H9 (cell line): ENCODE measurements around the gene ASB16. TPM values are rescaled to one million over a fixed set of nuclear protein-coding genes. Genes with fewer than 3 reads are reported as not detected.

Experiments used
- DNase-seq: peaks from one replicate; pipeline ENCODE4 v3.0.0-alpha.2; 2017
- H2AFZ ChIP-seq: one replicate; pipeline ENCODE4 v1.6.1; 2013; ENCODE audit warnings: mild to moderate bottlenecking, low read length, control low read depth, moderate library complexity
- H2AK5ac ChIP-seq: 2 replicates; pipeline ENCODE4 v1.6.1; 2013; ENCODE audit warnings: low read length, control low read depth, mixed read lengths; ENCODE audit not compliant: insufficient read length
- H2BK120ac ChIP-seq: one replicate; pipeline ENCODE4 v1.6.1; 2013; ENCODE audit warnings: low read depth, mild to moderate bottlenecking, low read length, control low read depth, inconsistent platforms; ENCODE audit not compliant: poor library complexity, severe bottlenecking
- H2BK12ac ChIP-seq: 2 replicates; pipeline ENCODE4 v1.6.1; 2013; ENCODE audit warnings: low read length, control low read depth, mixed read lengths, low read depth; ENCODE audit not compliant: insufficient read length
- H2BK15ac ChIP-seq: 2 replicates; pipeline ENCODE4 v1.6.1; 2013; ENCODE audit warnings: low read depth, low read length, control low read depth
- H2BK20ac ChIP-seq: one replicate; pipeline ENCODE4 v1.6.1; 2013; ENCODE audit warnings: low read depth, mild to moderate bottlenecking, low read length, control low read depth, inconsistent platforms; ENCODE audit not compliant: poor library complexity, severe bottlenecking
- H2BK5ac ChIP-seq: 2 replicates; pipeline ENCODE4 v1.6.1; 2013; ENCODE audit warnings: low read length, control low read depth, mixed read lengths; ENCODE audit not compliant: insufficient read length
- H3K14ac ChIP-seq: 2 replicates; pipeline ENCODE4 v1.6.1; 2013; ENCODE audit warnings: low read length, control low read depth; ENCODE audit not compliant: insufficient read depth
- H3K18ac ChIP-seq: 2 replicates; pipeline ENCODE4 v1.6.1; 2013; ENCODE audit warnings: low read depth, mild to moderate bottlenecking, mixed read lengths, low read length, control low read depth; ENCODE audit not compliant: insufficient read length
- H3K23ac ChIP-seq: 2 replicates; pipeline ENCODE4 v1.6.1; 2013; ENCODE audit warnings: low read length, control low read depth, mixed read lengths, low read depth; ENCODE audit not compliant: insufficient read length
- H3K23me2 ChIP-seq: 2 replicates; pipeline ENCODE4 v1.6.1; 2013; ENCODE audit warnings: low read depth, mild to moderate bottlenecking, mixed read lengths, low read length, control low read depth; ENCODE audit not compliant: insufficient read length, poor library complexity, severe bottlenecking
- H3K27ac ChIP-seq: 2 replicates; pipeline ENCODE4 v1.5.1; 2013; ENCODE audit warnings: low read length, control low read depth, mixed read lengths, low read depth; ENCODE audit not compliant: insufficient read length
- H3K27me3 ChIP-seq: 2 replicates; pipeline ENCODE4 v1.6.1; 2013; ENCODE audit warnings: low read length, control low read depth, inconsistent platforms; ENCODE audit not compliant: insufficient read depth
- H3K4ac ChIP-seq: 2 replicates; pipeline ENCODE4 v1.6.1; 2013; ENCODE audit warnings: low read depth, mild to moderate bottlenecking, control low read depth, inconsistent platforms, low read length, moderate library complexity
- H3K4me1 ChIP-seq: 2 replicates; pipeline ENCODE4 v1.6.1; 2013; ENCODE audit warnings: low read length, control low read depth, inconsistent platforms; ENCODE audit not compliant: insufficient read depth
- H3K4me2 ChIP-seq: 2 replicates; pipeline ENCODE4 v1.6.1; 2013; ENCODE audit warnings: low read length, control low read depth, mixed read lengths; ENCODE audit not compliant: insufficient read length, insufficient read depth
- H3K56ac ChIP-seq: 2 replicates; pipeline ENCODE4 v1.6.1; 2013; ENCODE audit warnings: low read depth, mild to moderate bottlenecking, mixed read lengths, low read length, control low read depth; ENCODE audit not compliant: insufficient read length
- H3K79me1 ChIP-seq: 2 replicates; pipeline ENCODE4 v1.6.1; 2013; ENCODE audit warnings: low read depth, mild to moderate bottlenecking, moderate library complexity, low read length, control low read depth, inconsistent platforms; ENCODE audit not compliant: insufficient read depth, poor library complexity, severe bottlenecking
- H3K79me2 ChIP-seq: 2 replicates; pipeline ENCODE4 v1.6.1; 2013; ENCODE audit warnings: low read length, control low read depth, inconsistent platforms; ENCODE audit not compliant: insufficient read depth
- H3K9ac ChIP-seq: 2 replicates; pipeline ENCODE4 v1.6.1; 2013; ENCODE audit warnings: low read length, control low read depth, mixed read lengths; ENCODE audit not compliant: insufficient read length; ENCODE audit errors: extremely low read depth
- H3K9me3 ChIP-seq: one replicate; pipeline ENCODE4 v1.6.1; 2013; ENCODE audit warnings: low read depth, low read length, inconsistent platforms; ENCODE audit not compliant: control insufficient read depth
- H3T11ph ChIP-seq: one replicate; pipeline ENCODE4 v1.6.1; 2013; ENCODE audit warnings: mild to moderate bottlenecking, low read length, control low read depth, inconsistent platforms
- H4K20me1 ChIP-seq: one replicate; pipeline ENCODE4 v1.6.1; 2013; ENCODE audit not compliant: control insufficient read depth, insufficient read length, insufficient read depth
- H4K5ac ChIP-seq: 2 replicates; pipeline ENCODE4 v1.6.1; 2013; ENCODE audit warnings: low read depth, mild to moderate bottlenecking, mixed read lengths, low read length, control low read depth; ENCODE audit not compliant: insufficient read length
- H4K8ac ChIP-seq: replicated peaks from 2 replicates; pipeline ENCODE4 v1.6.1; 2013; ENCODE audit warnings: low read length, control low read depth, mixed read lengths, low read depth; ENCODE audit not compliant: insufficient read length
- H4K91ac ChIP-seq: 2 replicates; pipeline ENCODE4 v1.6.1; 2013; ENCODE audit warnings: low read depth, mild to moderate bottlenecking, moderate library complexity, mixed read lengths, low read length, control low read depth; ENCODE audit not compliant: insufficient read length
- H3K27ac Mint-ChIP-seq, 3 experiments: 2 replicates in 2 of 3; 3 replicates in 1 of 3; pipeline ENCODE4 v1.8.0; 2020 to 2021; ENCODE audit warnings: mixed read lengths in 3 of 3, mild to moderate bottlenecking in 1 of 3, moderate library complexity in 1 of 3
- H3K27me3 Mint-ChIP-seq: 2 replicates; pipeline ENCODE4 v1.8.0; 2021; ENCODE audit warnings: low read depth, mild to moderate bottlenecking, moderate library complexity, mixed read lengths
- H3K36me3 Mint-ChIP-seq, 3 experiments: 2 replicates in 2 of 3; 3 replicates in 1 of 3; pipeline ENCODE4 v1.8.0; 2020 to 2021; ENCODE audit warnings: low read depth in 3 of 3, mixed read lengths in 3 of 3; ENCODE audit not compliant: insufficient read depth in 1 of 3
- H3K4me1 Mint-ChIP-seq, 2 experiments: 2 replicates each; pipeline ENCODE4 v1.8.0; 2020; ENCODE audit warnings: mixed read lengths in 2 of 2
- H3K4me3 Mint-ChIP-seq, 2 experiments: 2 replicates in 1 of 2; 3 replicates in 1 of 2; pipeline ENCODE4 v1.8.0; 2020 to 2021; ENCODE audit warnings: mild to moderate bottlenecking in 2 of 2, mixed read lengths in 2 of 2, moderate library complexity in 1 of 2
- H3K9me3 Mint-ChIP-seq, 2 experiments: 2 replicates in 1 of 2; 3 replicates in 1 of 2; pipeline ENCODE4 v1.8.0; 2020; ENCODE audit warnings: mild to moderate bottlenecking in 2 of 2, mixed read lengths in 2 of 2, moderate library complexity in 1 of 2
- WGBS: extraction: QIAGEN DNeasy Blood & Tissue Kit; methylation state at CpG from one replicate; pipeline ENCODE4 v1.1.7; 2013; ENCODE audit warnings: missing lambda C conversion rate, low lambda C conversion rate, mixed read lengths; ENCODE audit not compliant: insufficient read length; ENCODE audit errors: extremely low coverage; 5-methylcytosine and 5-hydroxymethylcytosine counted together
- total RNA-seq: library from RNA; stranded (reverse); gene quantifications from 2 replicates; pipeline ENCODE4 v1.2.1, GENCODE V29; 2021
- TF ChIP-seq, protein P1 (sequence below): fragments of 200-600 bp; sonication (generic); conservative IDR thresholded peaks from 3 replicates; pipeline ENCODE4 v1.8.0; 2021; ENCODE audit warnings: antibody characterized with exemption, mild to moderate bottlenecking

Gene ASB16
- total RNA-seq, 1 experiment from 2014 or later: 0.90 TPM

DNA sequence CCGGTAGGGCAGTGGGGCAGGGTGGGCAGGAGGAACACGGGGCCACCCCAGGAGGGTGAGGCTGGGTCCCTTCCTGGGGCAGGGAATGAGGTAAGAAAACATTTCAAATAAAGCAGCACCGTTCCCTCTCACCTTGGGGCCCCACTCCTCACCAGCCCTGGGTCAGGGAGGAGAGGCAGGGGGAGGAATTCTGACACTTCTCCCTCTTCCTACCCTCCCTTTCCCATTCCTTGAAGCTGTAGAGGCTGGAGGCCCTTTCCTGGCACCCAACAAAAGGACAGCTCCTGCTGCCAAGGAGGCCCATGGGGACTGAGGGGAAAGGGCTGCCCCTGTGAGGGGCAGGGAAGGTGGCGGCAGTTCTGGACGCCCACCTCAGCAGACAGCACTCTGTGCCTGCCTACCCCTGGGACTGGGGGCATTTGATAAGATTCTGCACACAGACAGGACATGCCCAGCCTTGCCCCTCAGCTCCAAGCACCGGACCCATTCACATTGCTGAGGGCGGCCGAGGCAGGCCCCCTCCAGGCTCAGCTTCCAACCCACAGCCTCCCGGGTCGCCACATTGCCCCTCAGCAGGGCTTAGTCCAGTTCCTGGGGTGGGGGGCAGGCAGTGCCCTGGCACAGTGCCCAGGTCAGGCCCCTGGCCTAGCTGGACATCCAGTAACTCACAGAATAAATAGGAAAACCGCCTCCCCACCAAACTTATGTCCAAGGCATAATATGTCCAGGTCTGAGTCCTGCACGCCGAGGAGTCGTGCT lies 23.0 kb downstream of the ASB16 start:
- peaks cover 23 to 36% of the 10 kb centered on the region in 2 experiments for H3K4me1 Mint-ChIP-seq
- Histone ChIP-seq H3K9ac (no peak overlapping the region), H4K5ac (no peak overlapping the region), H3K18ac (no peak overlapping the region), H3K23me2 (peaks cover 5% of the 10 kb centered on the region), H3K4ac (no peak overlapping the region), H2BK120ac (no peak overlapping the region), H2BK12ac (no peak overlapping the region), H3K9me3 (no peaks in the 10 kb centered on the region), H4K8ac (no peak overlapping the region), H3K4me2 (no peak overlapping the region), H3K14ac (no peak overlapping the region), H3K4me1 (0 out of 2 replicates have a peak, but pooled peaks cover 2% of the 10 kb centered on the region), H3K27ac (no peak overlapping the region), H2AFZ (no peak overlapping the region), H4K91ac (no peak overlapping the region), H2BK20ac (no peak overlapping the region), H4K20me1 (no peaks in the 10 kb centered on the region), H3K79me1 (no peaks in the 10 kb centered on the region), H2BK5ac (no peak overlapping the region), H2AK5ac (no peak overlapping the region), H3K27me3 (no peaks in the 10 kb centered on the region), H3K79me2 (peaks cover 3% of the 10 kb centered on the region; the same call in 1 of the 2 replicates), H3K23ac (no peak overlapping the region), H2BK15ac (no peak overlapping the region), H3K56ac (no peak overlapping the region), H3T11ph (no peak overlapping the region)
- peak overlapping the region in 2 of 3 experiments; percentile 15 to 85; a peak in 2 of 7 replicates for H3K27ac Mint-ChIP-seq
- WGBS: no CpG with 5 or more reads among the region's 14 CpGs
- H3K36me3 Mint-ChIP-seq: peaks cover 24 to 80% (median 63%) of the 10 kb centered on the region in 3 experiments; a peak in 6 of 7 replicates
- TF ChIP-seq, protein P1, sequence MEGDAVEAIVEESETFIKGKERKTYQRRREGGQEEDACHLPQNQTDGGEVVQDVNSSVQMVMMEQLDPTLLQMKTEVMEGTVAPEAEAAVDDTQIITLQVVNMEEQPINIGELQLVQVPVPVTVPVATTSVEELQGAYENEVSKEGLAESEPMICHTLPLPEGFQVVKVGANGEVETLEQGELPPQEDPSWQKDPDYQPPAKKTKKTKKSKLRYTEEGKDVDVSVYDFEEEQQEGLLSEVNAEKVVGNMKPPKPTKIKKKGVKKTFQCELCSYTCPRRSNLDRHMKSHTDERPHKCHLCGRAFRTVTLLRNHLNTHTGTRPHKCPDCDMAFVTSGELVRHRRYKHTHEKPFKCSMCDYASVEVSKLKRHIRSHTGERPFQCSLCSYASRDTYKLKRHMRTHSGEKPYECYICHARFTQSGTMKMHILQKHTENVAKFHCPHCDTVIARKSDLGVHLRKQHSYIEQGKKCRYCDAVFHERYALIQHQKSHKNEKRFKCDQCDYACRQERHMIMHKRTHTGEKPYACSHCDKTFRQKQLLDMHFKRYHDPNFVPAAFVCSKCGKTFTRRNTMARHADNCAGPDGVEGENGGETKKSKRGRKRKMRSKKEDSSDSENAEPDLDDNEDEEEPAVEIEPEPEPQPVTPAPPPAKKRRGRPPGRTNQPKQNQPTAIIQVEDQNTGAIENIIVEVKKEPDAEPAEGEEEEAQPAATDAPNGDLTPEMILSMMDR: no peak
- no peaks in the 10 kb centered on the region for H3K27me3 Mint-ChIP-seq
- DNase-seq: no peak
- no peaks in the 10 kb centered on the region for H3K9me3 Mint-ChIP-seq
- no peak overlapping the region for H3K4me3 Mint-ChIP-seq
